Measurements from ENCODE around the gene PER1.
A peak's percentile ranks its signal among the peaks of the same experiment; 100 is the strongest.

PER1 gene

DNA sequence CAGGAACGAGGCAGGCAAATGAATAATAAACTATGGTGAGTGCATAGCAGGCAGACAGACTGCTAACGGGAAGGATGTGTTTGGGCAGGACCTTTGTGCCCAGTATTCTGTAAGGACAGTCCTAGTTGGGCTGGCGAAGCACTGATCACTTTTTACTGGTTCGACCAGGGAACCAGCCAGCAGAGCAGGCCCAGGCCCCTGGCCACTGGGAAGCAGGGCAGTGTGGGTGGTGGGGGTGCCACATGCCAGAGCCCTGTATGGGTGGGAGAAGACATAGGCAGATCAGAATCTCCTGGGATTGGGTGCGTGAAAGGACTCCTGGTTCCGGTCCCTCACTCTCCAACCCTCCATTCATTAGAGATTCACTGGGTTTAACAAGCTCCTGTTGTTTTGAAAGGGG is 14.5 kb upstream of the PER1 start:
- DNase-seq (ENCODE audit: low spot score) = no peak

DNA sequence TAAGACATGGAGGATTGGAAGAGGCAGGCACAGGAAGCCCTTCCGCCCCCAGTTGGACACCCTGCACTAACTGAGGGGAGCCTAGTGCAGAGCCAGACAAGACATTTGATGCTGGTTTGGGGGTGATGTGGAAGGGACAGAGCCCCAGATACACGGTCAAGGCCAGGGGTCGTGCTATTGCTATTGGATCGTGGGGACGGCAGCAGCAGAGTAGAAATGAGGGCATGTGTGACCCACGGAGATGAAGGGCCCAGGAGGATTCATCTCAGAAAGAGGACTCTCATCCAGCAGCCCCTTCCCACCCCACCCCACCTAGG is 12.6 kb upstream of the PER1 start:
- DNase-seq (ENCODE audit: low spot score) = no peak

DNA sequence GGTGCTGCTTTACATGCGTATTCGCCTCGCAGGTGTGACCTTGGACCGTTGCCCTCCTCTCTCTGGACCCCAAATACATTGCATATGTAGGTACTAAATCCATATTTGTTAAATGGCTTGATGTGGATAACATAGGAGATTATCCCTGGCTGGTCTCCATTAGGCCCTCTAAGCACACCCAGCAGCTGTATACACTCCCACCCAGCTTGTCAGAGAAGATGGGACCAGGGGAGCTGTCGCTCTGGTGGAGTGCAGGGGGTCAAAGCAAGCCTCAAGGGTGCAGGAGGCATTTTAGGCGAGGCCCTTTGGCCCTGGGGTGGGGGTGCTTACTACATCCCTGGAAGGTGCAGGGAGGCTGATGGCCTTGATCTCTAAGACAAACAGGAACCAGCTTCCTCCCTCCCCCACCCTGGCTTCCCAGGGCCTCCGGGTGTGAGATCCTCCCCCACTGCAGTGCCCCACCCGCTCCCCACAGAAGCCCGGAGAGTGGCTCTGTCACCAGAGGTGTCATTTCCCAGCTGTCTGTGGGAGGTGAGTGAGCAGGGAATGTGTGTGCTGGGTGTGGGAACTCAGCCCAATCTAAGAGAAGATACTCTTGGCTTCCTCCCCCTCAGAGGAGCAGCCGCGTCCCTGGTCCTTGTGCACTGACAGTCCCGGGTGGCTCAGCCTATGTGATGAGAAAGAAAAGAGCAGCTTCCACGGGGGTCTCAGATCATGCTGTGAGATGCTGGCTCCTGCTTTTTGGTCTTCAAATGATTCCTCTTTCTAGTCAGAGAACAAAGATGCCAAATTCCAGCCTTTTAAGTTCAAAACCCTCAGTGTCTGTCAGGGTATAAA is 12.0 kb upstream of the PER1 start:
- DNase-seq (ENCODE audit: low spot score) = no peak

DNA sequence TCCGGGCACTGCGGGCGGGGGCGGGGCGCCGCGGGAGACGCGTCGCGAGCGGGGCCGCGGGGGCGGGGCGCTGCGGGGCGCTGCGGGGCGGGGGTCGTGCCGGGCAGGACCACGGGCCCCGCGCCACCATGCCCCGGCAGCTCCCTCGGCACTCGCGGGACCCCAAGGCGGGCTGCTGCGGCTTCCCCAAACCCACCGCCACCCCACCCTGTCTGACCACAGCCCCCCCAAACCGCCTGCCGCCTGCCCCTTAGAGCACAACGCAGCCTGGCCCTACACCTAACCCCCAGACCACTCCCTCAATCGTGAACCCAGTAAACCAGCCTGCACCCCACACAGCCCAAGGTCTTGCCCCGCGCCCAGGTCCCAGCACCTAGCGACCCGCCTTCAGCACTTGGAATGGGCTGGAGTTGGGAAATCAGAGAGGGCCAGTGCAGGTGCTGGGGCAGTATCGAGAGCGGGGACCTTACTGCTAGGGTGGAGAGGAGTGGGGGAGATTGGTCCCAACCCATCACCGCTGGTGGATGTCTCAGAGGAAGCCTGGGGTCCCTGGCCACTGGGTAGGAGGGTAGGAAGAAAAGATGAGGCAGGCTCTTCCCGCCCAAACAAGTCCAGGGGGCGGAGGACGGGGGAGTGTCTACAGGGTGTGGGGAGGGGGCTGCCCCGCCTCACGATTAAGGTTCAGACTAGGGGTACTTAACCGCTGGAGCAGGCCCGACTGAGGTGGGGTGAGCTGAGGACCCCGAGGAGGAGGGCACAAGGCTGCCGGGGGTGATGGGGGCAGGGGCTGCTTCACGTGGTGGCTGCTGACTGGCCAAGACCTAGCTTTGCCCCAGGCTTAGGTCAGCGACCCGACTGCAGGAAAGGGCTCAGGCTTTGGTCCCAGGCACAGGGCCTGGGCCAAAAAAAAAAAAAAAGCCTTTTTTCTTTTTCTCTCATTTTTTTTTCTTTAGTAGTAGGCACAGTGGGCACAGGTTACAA is 11.1 kb upstream of the PER1 start:
- DNase-seq (ENCODE audit: low spot score) = no peak

DNA sequence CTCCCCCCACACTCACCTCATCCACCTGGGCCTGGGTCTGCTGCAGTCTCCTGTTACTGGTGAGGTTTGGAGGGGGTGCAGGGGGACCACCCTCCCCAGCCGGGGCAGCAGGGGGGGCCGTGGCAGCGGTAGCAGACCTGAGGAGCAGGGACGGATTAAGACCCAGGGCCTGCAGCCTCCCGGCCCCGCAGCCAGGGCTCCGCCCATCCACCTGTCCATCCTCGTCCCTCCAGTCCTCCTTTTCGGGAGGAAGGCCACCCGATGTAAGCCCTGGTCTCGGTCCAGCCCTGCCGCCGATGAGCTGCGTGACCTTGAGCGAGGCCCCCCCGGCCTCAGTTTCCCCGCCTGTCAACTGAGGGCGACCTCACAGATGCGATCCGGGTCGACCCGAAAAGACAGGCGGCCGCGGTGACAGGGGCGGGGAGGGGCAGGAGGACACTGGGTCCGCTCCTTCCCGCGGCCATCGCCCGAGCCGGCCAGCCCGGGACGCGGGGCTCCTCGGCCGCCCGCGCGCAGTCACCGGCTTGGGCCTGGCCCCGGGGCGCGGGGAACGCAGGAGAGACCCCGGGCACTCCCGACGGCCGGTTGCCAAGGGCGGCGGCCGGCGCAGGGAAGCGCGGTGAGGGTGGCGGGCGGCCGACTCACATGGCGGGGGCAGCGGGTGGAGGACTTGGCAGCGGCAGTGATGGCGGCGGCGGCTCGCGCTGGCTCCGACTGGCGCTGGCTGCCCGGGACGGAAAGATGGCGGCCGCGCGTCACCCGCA is 10.2 kb upstream of the PER1 start, which contains the start of gene VAMP2:
TSS of gene VAMP2 (minus strand) at position 716 of the 764 bp plus-strand sequence. CDS start at position 647, 69 bp downstream.
- DNase-seq (ENCODE audit: low spot score) = peak; percentile 90

DNA sequence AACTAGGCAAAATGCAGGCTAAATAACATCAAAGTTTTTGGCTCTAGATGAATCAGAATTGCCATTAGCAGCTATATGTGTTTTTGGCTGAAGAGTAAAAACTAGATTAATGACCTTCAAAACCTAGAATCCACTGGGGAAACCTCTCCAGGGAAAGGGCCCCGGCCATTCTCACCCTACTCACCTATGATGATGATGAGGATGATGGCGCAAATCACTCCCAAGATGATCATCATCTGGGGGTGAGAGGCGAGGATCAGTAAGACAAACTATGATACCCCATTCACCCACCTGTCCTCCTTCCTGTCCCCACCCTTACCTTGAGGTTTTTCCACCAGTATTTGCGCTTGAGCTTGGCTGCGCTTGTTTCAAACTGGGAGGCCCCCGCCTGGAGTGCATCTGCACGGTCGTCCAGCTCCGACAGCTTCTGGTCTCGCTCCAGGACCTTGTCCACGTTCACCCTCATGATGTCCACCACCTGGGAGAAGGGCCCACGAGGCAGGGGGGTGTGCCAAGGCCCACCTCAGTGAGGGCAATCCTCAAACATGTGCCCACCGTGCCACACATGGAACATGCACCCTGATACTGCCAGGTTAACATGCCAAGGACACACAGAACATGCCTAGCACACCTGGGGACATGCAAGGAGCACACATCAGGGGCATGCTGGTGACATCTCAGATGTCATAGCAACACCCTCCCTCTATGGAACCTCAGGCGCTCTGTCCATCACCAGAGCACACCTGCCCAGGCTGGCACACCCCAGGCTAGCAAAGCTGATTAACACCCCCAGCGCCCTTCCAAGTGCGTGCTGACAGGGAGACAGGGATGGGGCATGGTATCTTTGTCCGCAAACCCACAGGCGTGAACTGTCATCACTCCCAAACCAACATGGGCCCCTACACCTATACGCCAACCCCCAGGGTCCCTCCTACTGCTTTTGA is 9.4 kb upstream of the PER1 start:
- DNase-seq (ENCODE audit: low spot score) = no peak

DNA sequence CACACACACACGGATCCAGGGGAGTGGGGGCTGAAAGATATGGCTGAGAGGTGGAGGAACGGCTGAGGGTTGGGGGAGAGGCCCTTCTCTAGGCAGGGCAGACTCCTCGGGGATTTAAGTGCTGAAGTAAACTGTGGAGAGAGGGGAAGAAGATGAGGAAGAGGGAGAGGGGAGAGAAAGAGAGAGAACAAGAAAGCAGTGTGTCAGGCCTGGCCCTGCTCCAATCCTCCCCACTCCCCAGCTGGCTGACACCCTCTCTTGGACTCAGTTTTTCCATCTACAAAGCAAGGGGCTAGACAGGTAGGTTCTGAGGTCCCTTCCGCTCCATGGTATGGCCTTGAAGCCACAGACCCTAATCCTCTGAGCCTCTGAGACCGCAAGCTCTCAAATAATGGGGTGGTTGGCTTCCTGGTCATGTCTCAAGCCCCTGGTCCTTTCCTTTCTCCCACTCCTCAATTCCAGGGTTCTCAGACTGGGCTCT is 8.6 kb upstream of the PER1 start:
- no peak for DNase-seq (ENCODE audit: low spot score)

DNA sequence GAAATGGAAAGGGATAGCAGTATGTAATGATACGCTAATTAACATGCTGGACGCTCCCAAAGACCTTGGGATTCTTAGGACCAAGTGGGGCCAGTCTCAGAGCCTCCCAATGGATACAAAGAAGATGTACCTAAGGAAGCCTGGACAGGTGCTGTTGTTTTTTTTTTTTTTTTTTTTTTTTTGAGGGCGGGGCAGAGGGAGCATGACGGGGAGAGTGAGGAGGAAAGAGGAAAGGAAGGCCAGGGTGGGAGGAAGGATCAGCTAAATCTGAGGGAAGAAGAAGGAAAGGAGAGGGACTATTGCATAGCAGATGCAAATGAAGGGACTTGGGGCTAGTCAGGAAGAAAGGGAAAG is 8.0 kb upstream of the PER1 start:
- no peak for DNase-seq (ENCODE audit: low spot score)

DNA sequence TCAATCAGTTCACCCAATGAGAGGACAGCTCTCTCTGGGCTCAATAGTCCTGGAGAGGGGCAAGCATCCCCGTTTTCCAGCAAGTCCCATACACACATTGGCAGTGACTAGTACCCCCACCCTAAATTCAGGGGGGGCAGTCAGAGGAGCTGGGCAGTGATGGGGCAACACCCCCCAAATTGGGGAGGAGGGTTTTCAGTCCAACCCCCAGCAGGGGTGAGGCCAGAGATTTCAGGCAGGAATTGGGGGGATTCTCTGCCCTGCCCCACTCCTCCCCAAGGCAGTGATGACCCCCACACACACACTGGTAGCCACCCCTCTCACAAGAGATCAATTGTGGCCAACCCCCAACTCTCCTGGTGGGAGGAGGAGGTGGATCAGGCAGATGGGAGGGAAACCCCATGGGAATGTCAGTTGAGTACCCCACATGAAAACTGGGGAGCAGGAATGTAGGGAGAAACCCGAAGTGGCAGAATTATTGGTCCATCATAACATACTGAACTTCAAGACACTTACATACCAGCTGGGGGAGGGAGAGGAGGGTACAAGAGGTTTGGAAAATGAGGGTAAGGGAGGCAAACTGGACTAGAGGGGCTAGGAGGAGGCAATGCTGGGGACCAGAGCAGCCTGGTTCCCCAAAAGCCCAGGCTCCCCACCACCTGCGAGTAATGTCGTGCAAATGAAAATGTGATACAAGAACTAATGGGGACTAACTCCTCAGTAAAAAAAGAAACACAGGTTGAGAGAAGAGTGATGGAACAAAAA is 7.4 kb upstream of the PER1 start:
- no peak for DNase-seq (ENCODE audit: low spot score)

DNA sequence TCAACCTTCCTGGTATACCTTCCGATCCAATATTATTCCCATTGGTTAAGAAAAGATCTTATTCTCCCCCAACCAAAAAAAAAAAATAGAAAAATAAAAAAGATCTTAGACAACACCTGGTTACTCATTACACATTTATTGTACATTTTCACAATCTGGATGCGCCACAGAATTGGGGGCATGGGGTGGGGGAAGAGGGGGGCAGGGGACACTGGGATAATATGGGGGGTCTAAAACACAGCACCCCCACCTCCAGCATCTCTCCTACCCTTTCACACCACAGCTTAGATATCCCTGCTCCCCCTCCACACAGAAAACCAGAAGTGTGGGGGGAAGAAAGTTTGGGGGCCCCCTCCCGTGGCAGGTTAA is 6.8 kb upstream of the PER1 start:
- no peak for DNase-seq (ENCODE audit: low spot score)

DNA sequence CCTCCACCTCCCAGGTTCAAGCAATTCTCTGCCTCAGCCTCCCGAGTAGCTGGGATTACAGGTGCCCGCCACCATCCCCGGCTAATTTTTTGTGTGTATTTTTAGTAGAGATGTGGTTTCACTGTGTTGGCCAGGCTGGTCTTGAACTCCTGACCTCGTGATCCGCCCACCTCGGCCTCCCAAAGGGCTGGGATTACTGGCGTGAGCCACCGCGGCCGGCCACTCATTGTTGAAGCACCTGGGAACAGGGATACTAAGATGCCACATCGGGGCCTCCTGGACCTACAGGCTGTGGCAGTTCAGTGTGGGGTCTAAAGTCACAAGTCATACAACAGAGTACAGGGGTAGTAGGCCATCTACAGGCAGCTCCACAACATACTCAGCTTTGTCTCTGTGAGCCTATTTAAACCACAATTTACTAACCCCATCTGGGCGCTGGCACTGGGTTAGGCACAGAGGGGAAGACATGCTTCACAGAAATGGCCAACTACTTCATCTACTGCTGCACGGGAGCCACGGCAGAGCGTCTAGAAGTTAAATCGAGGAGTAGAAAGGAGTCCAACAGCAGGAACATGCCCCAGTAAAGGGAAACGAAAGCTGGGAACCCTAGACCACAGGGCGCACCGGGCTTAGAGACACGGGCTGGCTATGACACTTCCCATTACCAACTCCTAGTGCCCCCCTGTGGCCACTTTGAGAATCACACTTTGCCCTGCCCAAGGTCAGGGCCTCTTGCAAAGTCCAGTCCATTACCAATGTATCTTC is 6.2 kb upstream of the PER1 start:
- DNase-seq (ENCODE audit: low spot score) = peak; percentile 87

DNA sequence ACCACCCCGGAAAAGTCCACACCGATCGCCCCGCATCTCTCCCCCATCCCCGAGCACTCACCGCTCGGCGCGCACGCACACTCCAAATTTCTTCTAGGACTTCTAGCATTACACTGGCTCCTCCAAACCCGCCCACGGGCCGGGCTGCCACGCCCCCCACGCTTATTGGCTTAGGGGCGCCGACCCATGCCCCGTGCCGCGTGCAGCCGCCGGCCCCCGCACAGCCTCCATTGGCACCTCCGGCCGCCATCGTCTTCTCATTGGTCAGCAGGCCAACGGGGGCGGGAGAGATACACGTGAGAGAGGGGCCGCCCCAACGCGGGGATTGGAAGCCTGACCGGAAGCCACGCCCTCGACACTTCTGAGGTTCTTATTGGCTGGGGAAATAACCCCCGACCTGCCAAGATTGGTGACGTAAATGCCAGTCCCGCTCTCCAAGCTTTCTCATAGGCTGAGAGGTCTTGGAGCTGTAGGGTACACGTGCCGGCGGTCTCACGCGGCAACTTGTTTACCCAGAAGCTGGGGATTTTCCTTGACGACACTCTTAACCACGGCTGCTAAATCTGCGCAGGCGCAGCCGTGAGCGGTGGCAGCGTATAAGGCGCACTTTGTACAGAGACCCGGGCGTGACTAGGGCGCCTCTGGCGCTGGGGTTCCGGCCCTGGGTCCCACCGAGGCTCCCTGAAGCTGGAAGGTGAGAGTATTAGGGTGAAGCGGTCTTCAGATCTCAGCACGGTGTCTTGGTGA is 4.2 kb upstream of the PER1 start:
- peak; percentile 100 for DNase-seq (ENCODE audit: low spot score)

DNA sequence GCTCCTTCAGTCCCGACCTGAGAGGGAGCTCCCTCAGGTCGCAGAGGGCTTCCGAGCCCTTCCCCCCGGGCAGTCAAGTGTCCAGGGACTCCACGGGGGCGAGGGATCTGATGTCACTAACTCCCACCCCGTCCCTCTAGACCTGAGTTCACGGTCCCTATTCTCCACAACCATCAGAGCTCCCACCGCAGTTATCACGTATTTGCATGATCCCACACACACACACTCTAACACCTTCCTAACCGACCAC is 3.7 kb upstream of the PER1 start:
- DNase-seq (ENCODE audit: low spot score) = no peak

DNA sequence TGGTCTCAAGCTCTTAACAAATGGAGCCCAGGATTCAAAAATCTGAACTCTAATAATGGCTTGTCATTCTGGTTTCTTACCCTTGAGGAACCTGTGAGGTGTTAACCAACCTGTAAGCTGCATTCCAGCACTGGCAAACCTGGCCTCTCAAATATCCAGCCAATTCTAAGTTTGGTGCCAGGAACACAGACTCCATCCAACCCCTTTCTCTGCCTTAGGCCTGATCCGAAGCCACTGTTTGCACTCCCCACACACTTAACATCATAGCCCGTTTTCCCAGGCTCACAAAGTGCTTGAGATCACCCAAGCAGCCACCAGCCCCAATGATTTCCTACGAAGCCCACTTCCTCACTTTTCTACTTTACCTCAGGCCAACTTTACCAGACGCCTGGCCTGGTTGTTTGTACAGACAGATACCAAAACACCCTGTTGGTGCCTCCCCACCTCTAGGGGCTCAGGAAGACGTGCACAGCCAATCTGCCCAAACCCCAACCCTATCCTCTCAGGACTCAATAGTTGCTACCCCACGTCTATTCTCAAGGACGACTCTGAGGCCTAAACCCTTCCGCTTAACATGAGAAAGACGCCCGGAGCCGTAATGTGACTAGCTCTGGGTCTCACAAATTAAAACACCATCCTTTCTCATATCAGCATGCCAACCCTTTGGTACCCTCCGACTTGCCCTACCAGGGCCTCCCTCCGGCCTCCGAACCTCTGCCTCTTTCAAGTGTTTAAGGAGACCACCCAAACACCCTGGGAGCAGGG is 3.2 kb upstream of the PER1 start:
- no peak for DNase-seq (ENCODE audit: low spot score)

DNA sequence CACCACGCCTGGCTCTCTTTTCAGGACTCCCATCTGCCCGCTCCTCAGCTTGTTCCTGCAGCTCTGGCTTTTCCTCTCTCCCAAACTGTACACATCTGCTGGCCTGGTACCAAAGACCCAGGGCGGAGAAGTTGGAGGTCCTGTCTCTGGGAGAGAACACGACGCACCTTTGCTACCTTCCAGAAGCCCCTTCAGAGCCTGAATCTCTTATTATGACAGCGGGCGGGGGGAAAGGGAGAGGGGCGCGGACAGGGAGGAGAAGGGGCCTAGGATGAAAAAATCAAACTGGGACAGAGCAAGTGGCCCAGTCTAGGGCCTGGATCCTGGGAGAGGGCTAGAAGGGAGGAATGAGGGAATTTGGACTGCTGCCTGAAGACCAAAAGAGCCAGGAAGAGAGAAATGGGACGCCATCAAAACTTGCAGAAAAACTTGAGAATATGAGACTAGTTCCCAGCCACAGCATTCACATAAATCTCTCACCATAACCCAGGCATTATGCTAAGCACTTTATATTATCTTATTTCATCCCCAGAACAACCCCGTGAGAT is 2.5 kb upstream of the PER1 start:
- no peak for DNase-seq (ENCODE audit: low spot score)

DNA sequence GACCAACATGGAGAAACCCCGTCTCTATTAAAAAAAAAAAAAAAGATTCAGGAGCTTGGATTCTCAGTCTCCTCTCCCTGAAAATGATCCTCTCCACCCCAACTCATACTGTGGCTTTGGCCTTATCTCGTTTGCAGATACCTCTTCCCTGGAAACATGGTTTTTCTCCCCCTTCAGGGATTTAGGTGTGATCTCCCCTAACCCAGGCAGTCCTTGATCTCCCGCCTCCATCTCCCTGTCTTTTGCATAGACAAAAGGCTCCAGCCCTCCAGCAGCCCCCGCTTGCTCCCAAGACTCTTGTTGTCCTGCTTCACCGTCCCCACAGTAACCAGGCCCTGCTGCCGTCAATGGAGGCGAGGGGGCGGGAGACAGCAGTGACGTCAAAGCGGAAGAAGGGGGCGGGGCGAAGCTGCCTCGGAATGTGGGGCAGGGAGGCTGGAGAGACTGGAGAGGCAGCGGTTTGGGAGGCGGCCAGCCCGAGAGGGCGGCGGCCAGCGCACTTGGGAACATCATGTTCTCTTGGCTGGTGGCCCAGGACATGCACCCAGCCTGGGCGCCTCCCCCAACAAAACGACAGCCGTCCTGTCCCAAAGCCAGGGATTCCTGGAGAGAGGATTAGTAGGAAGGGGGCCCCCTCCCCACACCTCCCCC is 1.9 kb upstream of the PER1 start:
- DNase-seq (ENCODE audit: low spot score) = peak; percentile 100

DNA sequence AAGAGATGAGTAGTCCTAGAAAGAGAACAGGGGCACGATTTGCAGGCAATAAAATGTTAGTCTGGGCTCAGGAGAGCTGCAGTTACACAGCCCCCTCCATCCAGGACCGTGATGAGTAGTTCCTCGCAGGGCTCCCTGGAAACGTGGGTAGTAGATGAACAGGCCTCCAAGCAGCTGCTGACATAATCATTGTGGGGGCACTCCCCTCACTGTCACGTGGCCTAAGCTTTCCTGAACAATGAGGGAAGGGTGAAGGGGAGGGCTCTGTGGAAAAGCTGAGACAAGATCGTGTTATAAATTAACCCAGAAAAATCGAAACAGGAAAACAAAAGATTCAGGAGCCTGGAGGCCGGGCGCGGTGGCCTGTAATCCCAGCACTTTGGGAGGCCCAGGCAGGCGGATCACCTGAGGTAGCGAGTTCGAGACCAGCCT is 1.3 kb upstream of the PER1 start:
- peak; percentile 88 for DNase-seq (ENCODE audit: low spot score)

DNA sequence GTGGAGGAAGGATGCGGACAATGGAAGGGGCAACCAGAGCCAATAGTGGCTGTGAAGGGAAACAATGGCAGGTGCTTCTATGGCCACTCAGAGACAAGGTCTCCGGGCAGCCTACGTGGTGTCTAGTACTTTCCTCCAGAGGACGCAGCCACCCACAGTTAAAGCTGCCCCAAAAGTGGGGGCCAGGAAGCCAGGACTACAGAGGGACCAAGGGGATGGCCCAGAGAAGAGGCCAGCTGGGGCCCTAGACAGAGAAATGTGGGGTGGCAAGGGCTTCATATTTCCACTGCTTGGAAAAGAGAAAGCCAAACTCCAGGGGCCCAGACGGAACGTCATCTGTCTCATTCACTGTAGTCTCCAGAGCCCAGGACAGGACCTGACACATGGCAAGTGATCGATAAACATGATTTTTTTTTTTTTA is 837 bp upstream of the PER1 start:
- no peak for DNase-seq (ENCODE audit: low spot score)
